Small intestine (tissue), 7 donors: Measurements from ENCODE around the gene SCTR. TPM values are rescaled to one million over a fixed set of nuclear protein-coding genes. Genes with fewer than 3 reads are reported as not detected.

Experiments
- DNase-seq, 2 donors: peaks; one replicate each; pipeline versions ENCODE4 v3.0.0 to v3.0.0-alpha.2; 2013
- FAIRE-seq: peaks from 2 replicates; lab custom pipeline; 2012; peaks lifted over from hg19 to GRCh38; lab: Jason Lieb, UNC
- H3K27ac ChIP-seq, 3 donors: one replicate each; pipeline ENCODE4 v1.5.1; 2013; ENCODE audit warnings: low read length in 2 of 3, mild to moderate bottlenecking in 2 of 3, control low read depth in 1 of 3, inconsistent platforms in 1 of 3, low read depth in 1 of 3, moderate library complexity in 1 of 3
- H3K27me3 ChIP-seq, 3 donors: one replicate each; pipeline ENCODE4 v1.6.1; 2013; ENCODE audit warnings: low read length in 3 of 3, inconsistent platforms in 1 of 3; ENCODE audit not compliant: control insufficient read depth in 3 of 3, insufficient read depth in 3 of 3
- H3K36me3 ChIP-seq, 3 donors: one replicate each; pipeline ENCODE4 v1.6.1; 2013; ENCODE audit warnings: low read length in 3 of 3, inconsistent platforms in 1 of 3, low read depth in 1 of 3, mild to moderate bottlenecking in 1 of 3, moderate library complexity in 1 of 3; ENCODE audit not compliant: control insufficient read depth in 3 of 3, insufficient read depth in 2 of 3
- H3K4me1 ChIP-seq, 3 donors: one replicate each; pipeline ENCODE4 v1.6.1; 2013; ENCODE audit warnings: low read length in 2 of 3, inconsistent platforms in 1 of 3, low read depth in 1 of 3, mild to moderate bottlenecking in 1 of 3, moderate library complexity in 1 of 3; ENCODE audit not compliant: control insufficient read depth in 3 of 3, insufficient read depth in 2 of 3
- H3K4me3 ChIP-seq, 3 donors: one replicate each; pipeline ENCODE4 v1.5.1; 2013; ENCODE audit warnings: low read length in 3 of 3, control low read depth in 1 of 3, inconsistent platforms in 1 of 3, low read depth in 1 of 3, mild to moderate bottlenecking in 1 of 3, moderate library complexity in 1 of 3
- H3K9me3 ChIP-seq, 2 donors: one replicate each; pipeline ENCODE4 v1.6.1; 2013; ENCODE audit warnings: low read depth in 1 of 2, low read length in 1 of 2; ENCODE audit not compliant: control insufficient read depth in 2 of 2, insufficient read depth in 1 of 2
- WGBS, 3 donors: extraction: QIAGEN DNeasy Blood & Tissue Kit; methylation state at CpG; one replicate each; pipeline ENCODE4 v1.1.7; 2013; 5-methylcytosine and 5-hydroxymethylcytosine counted together
- polyA plus RNA-seq, 4 donors: library from polyadenylated mRNA; stranded (reverse) in 3 of 4; unstranded in 1 of 4; fragments of 200-250 nt in 3 of 4; fragments of 120-200 nt in 1 of 4; gene quantifications; one replicate each; pipeline versions ENCODE4 v1.2.1 to v1.2.3, GENCODE V29; 2013
- donor health status: healthy with polysubstance abuse.
- donor health status: control.
- donor health status: control.
- donor health status: Bipolar disorder and iron deficiency.
- donor health status: healthy.

The SCTR gene
- polyA plus RNA-seq, 4 donors: 15.0 to 48.8 (median 42.3) TPM

DNA sequence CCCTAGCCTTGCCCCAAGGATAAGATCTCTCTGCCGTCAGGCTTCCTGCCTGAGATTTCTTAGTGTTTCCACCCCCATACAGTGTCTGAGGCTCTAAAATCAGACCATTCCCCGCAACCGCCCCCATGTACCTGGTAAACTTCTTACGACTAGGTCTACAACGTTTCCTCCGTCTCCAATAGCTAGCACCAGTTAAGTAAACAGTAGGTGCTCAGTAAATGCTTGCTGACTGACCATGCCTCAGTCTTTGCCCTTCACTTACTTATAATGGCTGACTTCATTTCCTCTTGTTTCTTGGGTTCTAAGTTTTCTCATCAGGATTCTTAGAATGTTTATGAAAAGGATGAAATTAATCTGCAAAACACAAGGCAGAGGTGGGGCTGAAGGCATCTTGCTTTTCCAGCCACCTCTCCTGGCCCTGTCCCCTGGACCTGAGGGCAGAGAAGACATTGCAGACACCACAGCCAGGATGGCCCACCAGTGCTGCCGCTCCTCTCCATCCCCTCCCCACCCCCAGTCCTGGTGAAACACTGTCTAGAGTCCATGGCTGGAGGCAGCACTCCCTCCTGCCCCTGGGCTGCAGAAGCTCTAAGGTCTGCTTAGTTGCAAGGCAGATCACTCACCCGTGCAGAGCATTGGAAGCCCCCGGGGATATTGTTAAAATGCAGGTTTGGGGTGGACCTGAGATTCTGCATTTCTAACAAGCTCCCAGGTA is 75.7 kb downstream of the SCTR start:
- FAIRE-seq: no peak
- 81 to 92% (median 86%) methylated on average over 9 of the region's 9 CpGs for whole genome bisulfite sequencing, 3 donors
- H3K4me1 ChIP-seq: no peaks in the 10 kb centered on the region

DNA sequence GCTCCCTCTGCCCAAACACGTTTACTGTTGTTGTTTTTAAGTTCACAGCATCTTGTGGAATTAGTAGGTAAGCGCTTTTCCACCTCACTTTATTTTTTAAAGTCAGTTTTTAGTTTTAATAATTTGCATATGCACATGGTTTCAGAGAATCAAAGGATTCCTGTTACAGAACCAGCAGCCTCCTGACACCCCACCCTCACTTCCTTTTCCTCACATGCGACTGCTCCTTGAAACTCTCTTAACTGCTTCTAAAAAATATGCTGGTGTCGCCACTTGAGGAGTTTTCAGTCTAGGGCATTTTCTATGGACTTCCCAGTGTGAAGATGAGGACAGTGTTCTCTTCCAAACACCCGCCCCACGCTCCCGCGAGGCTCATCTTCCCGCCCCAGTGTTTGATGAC is 78.2 kb downstream of the SCTR start:
- Histone ChIP-seq H3K4me1 (peaks cover 0 to 4% (median 0%) of the 10 kb centered on the region in 3 donors), H3K4me3 (no peak overlapping the region), H3K27me3 (no peaks in the 10 kb centered on the region), H3K27ac (no peak overlapping the region), H3K9me3 (peaks cover 0 to 7% of the 10 kb centered on the region in 2 donors), H3K36me3 (peaks cover 0 to 53% (median 0%) of the 10 kb centered on the region in 3 donors)
- FAIRE-seq (no peak), DNase-seq (no peak)
- 73 to 93% (median 80%) methylated on average over 9 of the region's 9 CpGs for WGBS, 3 donors

More for the DNA sequence above, 75.7 kb downstream of the SCTR start:
- DNase-seq: no peak
- peaks cover 0 to 62% (median 0%) of the 10 kb centered on the region in 3 donors for H3K36me3 ChIP-seq
- no peaks in the 10 kb centered on the region for H3K27me3 ChIP-seq
- no peak overlapping the region for H3K4me3 ChIP-seq
- H3K27ac ChIP-seq: no peak overlapping the region
- peaks cover 0 to 7% of the 10 kb centered on the region in 2 donors for H3K9me3 ChIP-seq

DNA sequence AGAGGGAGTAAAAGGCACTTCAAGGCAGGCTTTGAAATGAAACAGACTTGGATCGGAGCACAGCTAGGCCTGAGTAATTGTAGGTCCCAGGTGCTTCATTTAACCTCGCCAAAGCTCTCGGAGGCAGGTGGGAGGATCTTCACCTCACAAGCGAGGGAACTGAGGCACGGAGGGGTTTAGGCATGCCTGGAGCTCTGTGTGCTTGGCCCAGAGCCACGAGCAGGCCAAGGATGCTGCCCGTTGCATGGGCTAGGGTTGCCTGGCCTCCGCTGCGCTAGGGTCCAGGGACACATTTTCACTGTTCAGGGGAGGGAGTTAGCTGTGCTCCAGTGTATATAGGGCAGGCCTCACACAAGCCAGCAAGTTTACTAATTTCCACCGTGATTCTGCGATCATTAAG is 81.4 kb downstream of the SCTR start:
- Histone ChIP-seq H3K4me1 (peaks cover 0 to 36% (median 0%) of the 10 kb centered on the region in 3 donors), H3K4me3 (no peak overlapping the region), H3K27ac (no peak overlapping the region), H3K9me3 (peaks cover 0 to 7% of the 10 kb centered on the region in 2 donors), H3K27me3 (no peaks in the 10 kb centered on the region), H3K36me3 (peaks cover 0 to 65% (median 0%) of the 10 kb centered on the region in 3 donors)
- FAIRE-seq (no peak), DNase-seq (no peak)
- 89 to 91% (median 90%) methylated on average over 11 of the region's 11 CpGs for WGBS, 3 donors

DNA sequence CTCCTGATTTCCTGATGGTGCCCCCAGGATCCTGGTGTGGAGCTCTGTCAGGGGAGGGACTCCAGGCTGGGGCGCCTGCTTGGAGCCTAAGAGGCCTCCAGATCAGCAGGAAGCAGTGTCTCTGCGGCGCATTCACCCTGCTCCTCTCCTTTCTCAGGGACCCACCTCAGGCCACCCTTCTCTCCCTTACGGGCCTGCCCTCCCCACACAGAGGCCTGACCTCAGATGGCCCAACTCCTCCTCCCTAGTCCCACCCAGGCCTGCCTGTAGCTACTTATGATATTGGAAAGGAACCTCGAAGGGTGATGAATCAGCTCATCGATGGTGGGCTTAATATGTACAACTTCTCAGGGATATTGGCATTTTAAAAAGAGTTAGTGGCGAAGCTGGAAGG is 82.1 kb downstream of the SCTR start:
- Histone ChIP-seq H3K27me3 (no peaks in the 10 kb centered on the region), H3K4me1 (peaks cover 0 to 42% (median 0%) of the 10 kb centered on the region in 3 donors), H3K4me3 (no peak overlapping the region), H3K9me3 (peaks cover 0 to 7% of the 10 kb centered on the region in 2 donors), H3K27ac (no peak overlapping the region), H3K36me3 (peaks cover 0 to 67% (median 0%) of the 10 kb centered on the region in 3 donors)
- no peak for FAIRE-seq
- 66 to 80% (median 74%) methylated on average over 7 of the region's 7 CpGs for WGBS, 3 donors
- no peak for DNase-seq

DNA sequence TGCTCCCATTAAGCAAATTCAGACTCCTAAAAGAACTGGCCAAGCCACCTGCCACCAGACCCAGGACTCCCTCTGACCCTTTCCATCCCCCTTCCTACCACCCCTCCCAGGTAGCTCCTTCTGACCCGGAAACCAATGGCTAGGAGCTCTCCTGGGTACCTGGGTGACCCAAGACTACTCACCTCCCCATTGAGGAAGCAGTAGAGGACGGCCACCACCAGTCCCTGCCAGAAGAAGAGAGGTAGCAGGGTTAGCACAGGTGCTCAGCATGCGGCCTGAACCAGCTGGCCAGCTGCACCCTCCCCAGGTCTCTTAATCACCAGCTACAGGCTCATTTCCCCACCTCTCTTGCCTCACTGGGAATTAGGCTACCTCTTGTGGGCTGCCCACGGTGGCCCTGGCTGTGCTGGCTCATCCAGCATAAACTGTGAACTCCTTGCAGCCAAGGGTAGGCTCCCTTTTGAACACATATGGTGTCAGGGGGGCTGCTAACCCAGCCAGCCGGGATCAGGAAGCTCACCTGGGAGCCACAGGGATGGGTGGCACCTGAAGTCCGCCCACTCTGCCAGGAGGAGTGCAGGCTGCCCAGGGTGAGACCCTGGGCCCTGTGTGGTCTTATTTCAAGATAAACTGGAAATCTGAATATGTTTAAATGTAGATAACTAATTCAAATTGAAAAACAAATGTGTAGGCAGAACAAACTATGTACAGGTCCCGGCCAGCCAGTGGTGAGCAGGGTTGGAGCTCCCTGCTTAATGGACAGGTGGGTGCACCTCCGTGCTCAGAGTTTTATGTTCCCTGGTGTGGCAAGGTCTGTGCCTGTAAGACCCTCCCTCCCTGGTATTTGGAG is 82.7 kb downstream of the SCTR start:
- Histone ChIP-seq H3K36me3 (peaks cover 0 to 71% (median 0%) of the 10 kb centered on the region in 3 donors), H3K9me3 (peaks cover 0 to 7% of the 10 kb centered on the region in 2 donors)
- FAIRE-seq: no peak

DNA sequence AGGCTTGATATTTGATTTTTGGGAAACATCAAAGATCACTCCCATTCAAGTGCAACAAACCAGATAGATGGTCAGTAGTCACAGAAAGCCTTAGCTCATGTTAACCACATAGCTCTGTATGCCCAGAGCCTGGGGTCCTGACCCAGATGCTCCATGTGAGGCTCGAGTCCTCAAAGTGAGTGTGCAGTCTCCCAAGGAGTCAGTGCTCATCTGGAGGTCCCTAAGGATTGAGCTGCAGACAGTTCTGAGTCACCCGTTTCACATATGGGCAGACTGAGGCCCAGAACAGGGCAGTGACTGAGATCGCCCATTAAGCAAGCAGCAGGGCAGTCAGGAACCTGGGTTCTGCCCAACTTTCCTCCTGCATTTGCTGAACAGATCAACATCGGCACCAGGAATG is 83.4 kb downstream of the SCTR start:
- no peak for DNase-seq
- 75 to 85% (median 75%) methylated on average over 4 of the region's 4 CpGs for WGBS, 3 donors
- H3K27ac ChIP-seq: peak overlapping the region in 2 of 3 donors; percentile 6 to 13

More for the DNA sequence above, 82.7 kb downstream of the SCTR start:
- no peak for DNase-seq
- no peaks in the 10 kb centered on the region for H3K27me3 ChIP-seq
- no peak overlapping the region for H3K4me3 ChIP-seq
- H3K27ac ChIP-seq: peak overlapping the region in 1 of 3 donors; percentile 30
- peaks cover 0 to 46% (median 0%) of the 10 kb centered on the region in 3 donors for H3K4me1 ChIP-seq
- 47 to 74% (median 58%) methylated on average over 8 of the region's 8 CpGs for WGBS, 3 donors

DNA sequence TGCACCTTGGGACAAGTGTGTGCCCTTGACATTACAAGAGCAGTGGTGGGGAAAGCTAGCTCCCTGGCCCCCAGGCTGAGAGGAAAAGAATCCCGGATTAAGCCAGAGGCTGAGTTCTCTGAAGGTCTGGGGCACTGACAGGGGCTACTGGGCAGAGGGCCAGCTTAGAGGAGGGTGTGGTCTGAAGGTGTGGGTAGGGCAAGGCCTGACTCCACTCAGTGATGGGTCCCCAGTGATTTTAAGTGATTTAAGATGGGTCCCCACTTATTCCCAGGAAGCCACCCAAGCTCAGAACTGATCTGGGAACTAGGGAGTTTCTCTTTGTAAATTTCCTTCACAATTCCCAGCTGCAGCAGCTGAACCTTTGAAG is 83.8 kb downstream of the SCTR start:
- no peak overlapping the region for H3K4me3 ChIP-seq
- peak overlapping the region in 2 of 3 donors; percentile 6 to 13 for H3K27ac ChIP-seq
- 14 to 44% (median 44%) methylated on average over 1 of the region's 1 CpG for WGBS, 3 donors
- H3K9me3 ChIP-seq: peaks cover 0 to 7% of the 10 kb centered on the region in 2 donors
- peaks cover 0 to 52% (median 0%) of the 10 kb centered on the region in 3 donors for H3K4me1 ChIP-seq
- FAIRE-seq (no peak), DNase-seq (peak in 1 of 2 donors; percentile 60)
- H3K36me3 ChIP-seq: peaks cover 0 to 76% (median 0%) of the 10 kb centered on the region in 3 donors
- no peaks in the 10 kb centered on the region for H3K27me3 ChIP-seq

More for the DNA sequence above, 83.4 kb downstream of the SCTR start:
- H3K27me3 ChIP-seq: no peaks in the 10 kb centered on the region
- H3K36me3 ChIP-seq: peaks cover 0 to 72% (median 0%) of the 10 kb centered on the region in 3 donors
- H3K4me3 ChIP-seq: no peak overlapping the region
- peaks cover 0 to 48% (median 0%) of the 10 kb centered on the region in 3 donors for H3K4me1 ChIP-seq
- peaks cover 0 to 7% of the 10 kb centered on the region in 2 donors for H3K9me3 ChIP-seq
- FAIRE-seq: no peak
